Activated effector memory CD4-positive, alpha-beta T cell treated with anti-CD3 and anti-CD28 coated beads, Interleukin-2, amount 50 U/mL, for 16 hours (primary cell): ENCODE measurements around the gene TLL2.

Experiments used
- DNase-seq: peaks from one replicate; pipeline ENCODE4 v3.0.0-alpha.2; 2020

TLL2 gene

GRCh38 chr10:96505150-96506136, 8.3 kb downstream of the TLL2 start:
- no peak for DNase-seq

GRCh38 chr10:96502561-96503282, 11.0 kb downstream of the TLL2 start:
- DNase-seq, result no peak

- DNase-seq, result no peak
Observed at GRCh38 chr10:96501985-96502384, 11.7 kb downstream of the TLL2 start.

- no peak for DNase-seq
Observed at GRCh38 chr10:96500519-96500918, 13.2 kb downstream of the TLL2 start.

- DNase-seq, result no peak
Observed at GRCh38 chr10:96500050-96500449, 13.7 kb downstream of the TLL2 start.

- no peak for DNase-seq
Observed at GRCh38 chr10:96497391-96497790, 16.3 kb downstream of the TLL2 start.

- no peak for DNase-seq
Observed at GRCh38 chr10:96496281-96496925, 17.3 kb downstream of the TLL2 start.

- no peak for DNase-seq
Observed at GRCh38 chr10:96495544-96495943, 18.2 kb downstream of the TLL2 start.

GRCh38 chr10:96494694-96495093, 19.0 kb downstream of the TLL2 start:
- DNase-seq, result no peak

- DNase-seq, result no peak
Observed at GRCh38 chr10:96493871-96494525, 19.7 kb downstream of the TLL2 start.

- no peak for DNase-seq
Observed at GRCh38 chr10:96493254-96493653, 20.5 kb downstream of the TLL2 start.

GRCh38 chr10:96491303-96491702, 22.4 kb downstream of the TLL2 start:
- DNase-seq, result no peak

- no peak for DNase-seq
Observed at GRCh38 chr10:96488161-96488935, 25.4 kb downstream of the TLL2 start.

- DNase-seq, result no peak
Observed at GRCh38 chr10:96482815-96483588, 30.7 kb downstream of the TLL2 start.

- no peak for DNase-seq
Observed at GRCh38 chr10:96478355-96478754, 35.4 kb downstream of the TLL2 start.

- no peak for DNase-seq
Observed at GRCh38 chr10:96473866-96474265, 39.9 kb downstream of the TLL2 start.

- no peak for DNase-seq
Observed at GRCh38 chr10:96470116-96470743, 43.5 kb downstream of the TLL2 start.

GRCh38 chr10:96468845-96469244, 44.9 kb downstream of the TLL2 start:
- no peak for DNase-seq

GRCh38 chr10:96465599-96465998, 48.1 kb downstream of the TLL2 start:
- DNase-seq, result no peak

- DNase-seq, result no peak
Observed at GRCh38 chr10:96463562-96463961, 50.2 kb downstream of the TLL2 start.
